HUES48 (cell line): ENCODE data around the gene TMEM171.
A peak's percentile ranks its signal among the peaks of the same experiment; 100 is the strongest.

Experiments
- H3K27ac ChIP-seq: one replicate; pipeline ENCODE4 v1.7.0; 2013; ENCODE audit warnings: low read depth, low read length, inconsistent platforms
- H3K27me3 ChIP-seq: 2 replicates; pipeline ENCODE4 v1.6.1; 2013; ENCODE audit warnings: mild to moderate bottlenecking, low read length; ENCODE audit not compliant: control insufficient read depth, insufficient read depth
- H3K36me3 ChIP-seq: 2 replicates; pipeline ENCODE4 v1.6.1; 2013; ENCODE audit warnings: low read length; ENCODE audit not compliant: control insufficient read depth, insufficient read depth
- H3K4me1 ChIP-seq: 2 replicates; pipeline ENCODE4 v1.6.1; 2013; ENCODE audit warnings: mild to moderate bottlenecking, low read length; ENCODE audit not compliant: control insufficient read depth, insufficient read depth
- H3K4me3 ChIP-seq: 2 replicates; pipeline ENCODE4 v1.5.1; 2013; ENCODE audit warnings: mild to moderate bottlenecking, low read depth, low read length
- H3K9ac ChIP-seq: 2 replicates; pipeline ENCODE4 v1.6.1; 2013; ENCODE audit warnings: mild to moderate bottlenecking, low read depth, low read length, moderate library complexity
- H3K9me3 ChIP-seq: 2 replicates; pipeline ENCODE4 v1.6.1; 2013; ENCODE audit warnings: low read length; ENCODE audit not compliant: control insufficient read depth, insufficient read depth

TMEM171 gene

GRCh38 chr5:73120222-73121118, at the start of gene TMEM171:
TSS of gene TMEM171 (plus strand) at chr5:73120575. CDS start at chr5:73123374, 2,799 bp downstream.
- no peak within 1 kb of the TSS for H3K27ac ChIP-seq
- no peaks in the 10 kb centered on the region for H3K36me3 ChIP-seq
- H3K9me3 ChIP-seq: no peaks in the 10 kb centered on the region
- H3K4me3 ChIP-seq: peak within 1 kb of the TSS; percentile 86
- H3K4me1 ChIP-seq: peaks cover 9% of the 10 kb centered on the region
- H3K9ac ChIP-seq: peak within 1 kb of the TSS; percentile 50; the same call in 1 of the 2 replicates
- H3K27me3 ChIP-seq: peaks cover 52% of the 10 kb centered on the region

GRCh38 chr5:73081093-73081492, 39.3 kb upstream of the TMEM171 start:
- H3K27ac ChIP-seq: no peak overlapping the region

GRCh38 chr5:73088026-73088425, 32.3 kb upstream of the TMEM171 start:
- Histone ChIP-seq H3K27me3 (no peaks in the 10 kb centered on the region), H3K9ac (no peak overlapping the region), H3K36me3 (0 out of 2 replicates have a peak, but pooled peaks cover 5% of the 10 kb centered on the region), H3K27ac (no peak overlapping the region), H3K4me1 (no peaks in the 10 kb centered on the region), H3K9me3 (no peaks in the 10 kb centered on the region), H3K4me3 (no peak overlapping the region)

More at GRCh38 chr5:73081093-73081492, 39.3 kb upstream of the TMEM171 start:
- Histone ChIP-seq H3K4me1 (no peaks in the 10 kb centered on the region), H3K4me3 (no peak overlapping the region), H3K9ac (no peak overlapping the region), H3K9me3 (no peaks in the 10 kb centered on the region), H3K36me3 (peaks cover 16% of the 10 kb centered on the region), H3K27me3 (no peaks in the 10 kb centered on the region)

- no peaks in the 10 kb centered on the region for H3K9me3 ChIP-seq
- H3K27ac ChIP-seq: no peak overlapping the region
- H3K27me3 ChIP-seq: no peaks in the 10 kb centered on the region
- no peaks in the 10 kb centered on the region for H3K36me3 ChIP-seq
- H3K9ac ChIP-seq: no peak overlapping the region
- H3K4me3 ChIP-seq: no peak overlapping the region
- no peaks in the 10 kb centered on the region for H3K4me1 ChIP-seq
These were observed 26.4 kb upstream of the TMEM171 start for GRCh38 chr5:73093943-73094342.

GRCh38 chr5:73094415-73094814, 26.0 kb upstream of the TMEM171 start:
- no peaks in the 10 kb centered on the region for H3K27me3 ChIP-seq

GRCh38 chr5:73095564-73096238, 24.7 kb upstream of the TMEM171 start:
- Histone ChIP-seq H3K9me3 (no peaks in the 10 kb centered on the region), H3K4me3 (no peak overlapping the region), H3K36me3 (no peaks in the 10 kb centered on the region), H3K27me3 (no peaks in the 10 kb centered on the region), H3K4me1 (no peaks in the 10 kb centered on the region), H3K9ac (no peak overlapping the region), H3K27ac (no peak overlapping the region)

More at GRCh38 chr5:73094415-73094814, 26.0 kb upstream of the TMEM171 start:
- Histone ChIP-seq H3K27ac (no peak overlapping the region), H3K4me3 (no peak overlapping the region), H3K9ac (no peak overlapping the region), H3K4me1 (no peaks in the 10 kb centered on the region), H3K9me3 (no peaks in the 10 kb centered on the region), H3K36me3 (no peaks in the 10 kb centered on the region)

GRCh38 chr5:73096239-73096575, 24.2 kb upstream of the TMEM171 start:
- H3K27me3 ChIP-seq: no peaks in the 10 kb centered on the region
- no peaks in the 10 kb centered on the region for H3K36me3 ChIP-seq
- no peak overlapping the region for H3K27ac ChIP-seq
- no peak overlapping the region for H3K4me3 ChIP-seq
- no peaks in the 10 kb centered on the region for H3K4me1 ChIP-seq
- H3K9me3 ChIP-seq: no peaks in the 10 kb centered on the region
- no peak overlapping the region for H3K9ac ChIP-seq

GRCh38 chr5:73097740-73098139, 22.6 kb upstream of the TMEM171 start:
- Histone ChIP-seq H3K9me3 (no peaks in the 10 kb centered on the region), H3K9ac (no peak overlapping the region), H3K4me1 (no peaks in the 10 kb centered on the region), H3K4me3 (no peak overlapping the region), H3K27ac (no peak overlapping the region), H3K27me3 (no peaks in the 10 kb centered on the region), H3K36me3 (no peaks in the 10 kb centered on the region)

- Histone ChIP-seq H3K4me3 (no peak overlapping the region), H3K36me3 (no peaks in the 10 kb centered on the region), H3K27me3 (no peaks in the 10 kb centered on the region), H3K27ac (no peak overlapping the region), H3K9ac (no peak overlapping the region), H3K4me1 (no peaks in the 10 kb centered on the region), H3K9me3 (no peaks in the 10 kb centered on the region)
These were observed 20.3 kb upstream of the TMEM171 start for GRCh38 chr5:73100109-73100508.

- H3K4me3 ChIP-seq: no peak overlapping the region
- no peaks in the 10 kb centered on the region for H3K4me1 ChIP-seq
- H3K9ac ChIP-seq: no peak overlapping the region
- no peak overlapping the region for H3K27ac ChIP-seq
- no peaks in the 10 kb centered on the region for H3K27me3 ChIP-seq
- no peaks in the 10 kb centered on the region for H3K36me3 ChIP-seq
- no peaks in the 10 kb centered on the region for H3K9me3 ChIP-seq
These were observed 16.5 kb upstream of the TMEM171 start for GRCh38 chr5:73103870-73104299.

GRCh38 chr5:73104326-73104725, 16.0 kb upstream of the TMEM171 start:
- no peak overlapping the region for H3K9ac ChIP-seq
- H3K27ac ChIP-seq: no peak overlapping the region
- H3K9me3 ChIP-seq: no peaks in the 10 kb centered on the region
- H3K36me3 ChIP-seq: no peaks in the 10 kb centered on the region
- H3K27me3 ChIP-seq: no peaks in the 10 kb centered on the region
- no peaks in the 10 kb centered on the region for H3K4me1 ChIP-seq
- H3K4me3 ChIP-seq: no peak overlapping the region
